ENCODE results near the gene KCNT1. TPM values are rescaled to one million over a fixed set of nuclear protein-coding genes. Genes with fewer than 3 reads are reported as not detected.

KCNT1 gene
- total and polyA plus RNA-seq, 9 donors = 0.83 to 12.0 (median 3.7) TPM

DNA sequence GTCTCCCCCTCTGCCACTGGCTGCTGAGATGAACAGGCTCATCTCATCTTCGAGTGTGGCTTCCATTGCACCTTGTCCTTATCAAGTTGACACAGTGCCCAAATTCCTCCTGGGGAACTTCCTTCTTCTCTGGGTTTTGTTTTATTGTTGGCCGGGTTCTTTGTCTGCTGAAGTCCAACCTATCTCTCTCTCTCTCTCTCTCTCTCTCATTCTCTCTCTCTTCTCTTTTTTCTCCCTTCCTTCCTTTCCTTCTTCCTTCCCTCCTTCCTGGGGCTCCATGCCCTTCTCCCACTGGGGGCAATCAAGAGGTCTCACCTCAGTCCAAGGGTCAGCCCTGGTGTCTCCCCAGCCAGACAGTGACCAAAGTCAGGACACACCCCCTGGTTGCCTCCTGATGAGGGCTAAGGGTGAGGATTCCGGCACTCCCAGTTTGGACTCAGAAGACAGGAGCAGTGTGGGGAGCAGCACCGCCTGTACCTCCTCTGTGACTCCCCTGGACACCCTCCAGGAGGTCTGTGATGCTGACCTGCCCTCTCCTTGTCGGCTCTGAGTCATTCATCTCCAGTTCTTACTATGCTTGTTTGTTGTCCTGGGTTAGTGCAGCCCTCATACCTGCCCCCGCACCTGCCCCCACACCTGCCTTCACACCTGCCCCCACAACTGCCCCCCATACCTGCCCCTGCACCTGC is 30.7 kb downstream of the KCNT1 start:
- no peaks in the 10 kb centered on the region for H3K9me3 ChIP-seq
- no peaks in the 10 kb centered on the region for H3K4me1 ChIP-seq (ENCODE audit: insufficient read depth)
- no peak for DNase-seq
- TF ChIP-seq, protein P1, sequence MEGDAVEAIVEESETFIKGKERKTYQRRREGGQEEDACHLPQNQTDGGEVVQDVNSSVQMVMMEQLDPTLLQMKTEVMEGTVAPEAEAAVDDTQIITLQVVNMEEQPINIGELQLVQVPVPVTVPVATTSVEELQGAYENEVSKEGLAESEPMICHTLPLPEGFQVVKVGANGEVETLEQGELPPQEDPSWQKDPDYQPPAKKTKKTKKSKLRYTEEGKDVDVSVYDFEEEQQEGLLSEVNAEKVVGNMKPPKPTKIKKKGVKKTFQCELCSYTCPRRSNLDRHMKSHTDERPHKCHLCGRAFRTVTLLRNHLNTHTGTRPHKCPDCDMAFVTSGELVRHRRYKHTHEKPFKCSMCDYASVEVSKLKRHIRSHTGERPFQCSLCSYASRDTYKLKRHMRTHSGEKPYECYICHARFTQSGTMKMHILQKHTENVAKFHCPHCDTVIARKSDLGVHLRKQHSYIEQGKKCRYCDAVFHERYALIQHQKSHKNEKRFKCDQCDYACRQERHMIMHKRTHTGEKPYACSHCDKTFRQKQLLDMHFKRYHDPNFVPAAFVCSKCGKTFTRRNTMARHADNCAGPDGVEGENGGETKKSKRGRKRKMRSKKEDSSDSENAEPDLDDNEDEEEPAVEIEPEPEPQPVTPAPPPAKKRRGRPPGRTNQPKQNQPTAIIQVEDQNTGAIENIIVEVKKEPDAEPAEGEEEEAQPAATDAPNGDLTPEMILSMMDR (IDR thresholded peaks at IDR 0.05) = no peak
- TF ChIP-seq POLR2A (IDR thresholded peaks at IDR 0.05) (no peak), EP300 (IDR thresholded peaks at IDR 0.05) (no peak)
- H3K4me3 ChIP-seq = no peak overlapping the region
- H3K27me3 ChIP-seq = no peaks in the 10 kb centered on the region
- H3K27ac ChIP-seq = no peak overlapping the region
- WGBS, 3 donors = 27 to 40% (median 27%) methylated on average over 6 of the region's 6 CpGs
- intact Hi-C loops (cut with DNase I) = no loop called here
- H3K36me3 ChIP-seq = no peaks in the 10 kb centered on the region

DNA sequence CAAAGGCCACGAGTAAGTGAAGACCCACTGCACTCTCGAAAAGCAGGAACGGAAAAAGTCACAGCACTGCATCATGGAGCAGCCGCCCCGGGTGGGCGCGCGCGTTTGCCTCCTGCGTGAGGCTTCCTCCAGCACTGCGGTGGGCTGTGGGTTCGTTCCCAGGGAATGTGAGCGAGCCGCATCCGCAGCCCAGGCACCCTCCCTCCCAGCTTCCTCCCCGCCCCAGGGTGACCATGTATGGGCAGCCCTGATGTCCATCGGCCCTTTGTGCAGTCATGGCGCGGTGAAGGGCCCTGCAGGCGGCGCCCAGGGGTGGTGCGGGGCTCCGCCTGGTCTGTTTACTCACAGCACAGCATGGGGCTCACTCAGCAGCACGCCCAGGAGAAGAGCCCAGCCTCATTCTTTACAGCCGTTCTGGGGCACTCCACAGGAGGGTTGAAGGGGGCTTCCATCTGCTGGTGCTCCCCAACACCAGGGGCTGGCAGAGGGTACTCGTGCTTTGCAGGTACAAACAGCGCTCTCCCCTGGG is 32.7 kb downstream of the KCNT1 start:
- TF ChIP-seq, protein P1 (IDR thresholded peaks at IDR 0.05) = no peak
- TF ChIP-seq POLR2A (IDR thresholded peaks at IDR 0.05) = no peak
- no peak for TF ChIP-seq EP300 (IDR thresholded peaks at IDR 0.05)
- 82 to 84% (median 83%) methylated on average over 24 to 27 of the region's 27 CpGs for WGBS, 3 donors
- H3K9me3 ChIP-seq = no peaks in the 10 kb centered on the region
- DNase-seq = no peak
- no peak overlapping the region for H3K27ac ChIP-seq
- H3K27me3 ChIP-seq = no peaks in the 10 kb centered on the region
- no peaks in the 10 kb centered on the region for H3K36me3 ChIP-seq
- no peak overlapping the region for H3K4me3 ChIP-seq
- H3K4me1 ChIP-seq (ENCODE audit: insufficient read depth) = no peaks in the 10 kb centered on the region
- intact Hi-C loops (cut with DNase I) = no loop called here

GRCh38 chr9:135736272-135736978 is 34.4 kb downstream of the KCNT1 start:
- no peaks in the 10 kb centered on the region for H3K4me1 ChIP-seq (ENCODE audit: insufficient read depth)
- H3K9me3 ChIP-seq = no peaks in the 10 kb centered on the region
- DNase-seq = no peak
- intact Hi-C loops (cut with DNase I) = no loop called here
- no peak overlapping the region for H3K27ac ChIP-seq
- H3K36me3 ChIP-seq = no peaks in the 10 kb centered on the region
- H3K4me3 ChIP-seq = no peak overlapping the region
- TF ChIP-seq POLR2A (IDR thresholded peaks at IDR 0.05) = no peak
- TF ChIP-seq, protein P1 (IDR thresholded peaks at IDR 0.05) = no peak
- no peak for TF ChIP-seq EP300 (IDR thresholded peaks at IDR 0.05)
- H3K27me3 ChIP-seq = no peaks in the 10 kb centered on the region
- 2 to 5% (median 3%) methylated on average over 26 to 77 of the region's 78 CpGs for WGBS, 3 donors

- Histone ChIP-seq H3K9me3 (no peaks in the 10 kb centered on the region), H3K36me3 (no peaks in the 10 kb centered on the region), H3K4me3 (no peak overlapping the region), H3K27me3 (no peaks in the 10 kb centered on the region), H3K27ac (no peak overlapping the region), H3K4me1 (ENCODE audit: insufficient read depth) (no peaks in the 10 kb centered on the region)
- DNase-seq = no peak
- TF ChIP-seq EP300 (IDR thresholded peaks at IDR 0.05) = no peak
- TF ChIP-seq, protein P1 (IDR thresholded peaks at IDR 0.05) = no peak
- WGBS, 3 donors = 59 to 70% (median 66%) methylated on average over 20 to 23 of the region's 23 CpGs
- intact Hi-C loops (cut with DNase I) = no loop called here
Measured at GRCh38 chr9:135736979-135737839, 35.2 kb downstream of the KCNT1 start.
